BJ (cell line): ENCODE data around the gene TNF. TPM values are rescaled to one million over a fixed set of nuclear protein-coding genes. Genes with fewer than 3 reads are reported as not detected.

Experiments
- CTCF ChIA-PET: fragments of 350-600 bp; formaldehyde crosslinking; extraction: SDS; loops from one replicate; lab custom pipeline; 2021; ENCODE audit warnings: antibody characterized with exemption, inconsistent platforms; lab: Yijun Ruan, JAX
- POLR2A ChIA-PET: fragments of 300-600 bp; sonication (Branson Sonifier 250); formaldehyde crosslinking; extraction: SDS; loops from one replicate; lab custom pipeline; 2021; ENCODE audit warnings: antibody characterized with exemption; lab: Charles Lee
- DNase-seq: peaks from one replicate; pipeline ENCODE4 v3.0.0-alpha.2; 2011; ENCODE audit warnings: low read depth
- H3K27me3 ChIP-seq: 2 replicates; pipeline ENCODE4 v1.6.0; 2011; ENCODE audit warnings: low read length; ENCODE audit not compliant: control insufficient read depth, insufficient read depth
- H3K36me3 ChIP-seq: 2 replicates; pipeline ENCODE4 v1.5.1; 2011; ENCODE audit warnings: low read length; ENCODE audit not compliant: control insufficient read depth, insufficient read depth
- H3K4me3 ChIP-seq: 2 replicates; pipeline ENCODE4 v1.5.1; 2011; ENCODE audit warnings: low read depth, mild to moderate bottlenecking, control low read depth, low read length
- polyA plus RNA-seq: library from polyadenylated mRNA; depleted of rRNA; stranded (reverse); fragments of >200 nt; gene quantifications from 2 replicates; pipeline ENCODE4 v1.2.3, GENCODE V29; 2011
- TF ChIP-seq, protein P1 (sequence below): IDR thresholded peaks from 2 replicates; pipeline ENCODE4 v1.5.1; 2011; ENCODE audit warnings: low read depth, mild to moderate bottlenecking, control low read depth, inconsistent platforms, low read length, moderate library complexity; ENCODE audit not compliant: insufficient read depth

TNF gene
- polyA plus RNA-seq, 1 experiment = not detected

DNA sequence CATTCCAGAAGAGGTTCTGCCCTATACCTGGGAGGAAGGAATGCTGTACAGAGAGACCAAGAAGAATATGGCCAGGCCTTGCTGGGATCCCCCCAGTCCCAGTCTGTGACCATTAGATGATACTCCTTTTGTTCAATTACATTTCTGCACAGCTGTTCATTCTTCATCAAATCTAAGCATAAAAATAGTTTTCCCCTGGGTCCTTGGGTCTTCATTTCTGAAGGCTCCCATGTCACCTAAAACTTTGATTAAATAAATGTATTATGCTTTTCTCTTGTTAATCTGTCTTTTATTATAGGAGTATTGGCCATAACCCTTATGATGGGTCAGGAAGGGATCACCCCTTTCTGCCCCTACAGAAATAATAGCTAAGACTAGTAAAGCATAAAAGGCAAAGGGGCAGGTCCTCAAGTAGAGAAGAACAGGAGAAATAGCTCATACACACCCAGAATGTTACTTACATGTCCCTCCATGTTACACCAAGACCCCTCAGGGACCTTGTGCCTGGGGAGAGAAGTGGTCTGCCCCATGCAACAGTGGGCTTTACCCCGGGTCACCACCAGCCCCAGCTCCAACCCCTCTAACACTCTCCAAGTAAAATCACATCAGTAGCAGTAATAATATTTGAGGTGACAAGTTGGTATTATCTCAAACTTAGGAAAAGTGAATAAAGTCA, 5.4 kb upstream of the TNF start:
- CTCF ChIA-PET = interaction anchor here (1.1 to 6.5 kb wide), 2 partner anchors 10 to 29 kb away, joined by 5 to 43 read pairs; no protein-coding TSS in a partner anchor
- POLR2A ChIA-PET = no interaction called here

DNA sequence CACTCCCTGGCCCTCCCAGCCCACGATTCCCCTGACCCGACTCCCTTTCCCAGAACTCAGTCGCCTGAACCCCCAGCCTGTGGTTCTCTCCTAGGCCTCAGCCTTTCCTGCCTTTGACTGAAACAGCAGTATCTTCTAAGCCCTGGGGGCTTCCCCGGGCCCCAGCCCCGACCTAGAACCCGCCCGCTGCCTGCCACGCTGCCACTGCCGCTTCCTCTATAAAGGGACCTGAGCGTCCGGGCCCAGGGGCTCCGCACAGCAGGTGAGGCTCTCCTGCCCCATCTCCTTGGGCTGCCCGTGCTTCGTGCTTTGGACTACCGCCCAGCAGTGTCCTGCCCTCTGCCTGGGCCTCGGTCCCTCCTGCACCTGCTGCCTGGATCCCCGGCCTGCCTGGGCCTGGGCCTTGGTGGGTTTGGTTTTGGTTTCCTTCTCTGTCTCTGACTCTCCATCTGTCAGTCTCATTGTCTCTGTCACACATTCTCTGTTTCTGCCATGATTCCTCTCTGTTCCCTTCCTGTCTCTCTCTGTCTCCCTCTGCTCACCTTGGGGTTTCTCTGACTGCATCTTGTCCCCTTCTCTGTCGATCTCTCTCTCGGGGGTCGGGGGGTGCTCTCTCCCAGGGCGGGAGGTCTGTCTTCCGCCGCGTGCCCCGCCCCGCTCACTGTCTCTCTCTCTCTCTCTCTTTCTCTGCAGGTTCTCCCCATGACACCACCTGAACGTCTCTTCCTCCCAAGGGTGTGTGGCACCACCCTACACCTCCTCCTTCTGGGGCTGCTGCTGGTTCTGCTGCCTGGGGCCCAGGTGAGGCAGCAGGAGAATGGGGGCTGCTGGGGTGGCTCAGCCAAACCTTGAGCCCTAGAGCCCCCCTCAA, 3.1 kb upstream of the TNF start, which contains the start of gene LTA:
Gene LTA (plus strand): TSS at position 249 of the 871 bp plus-strand sequence. CDS start 454 bp downstream, at position 703.
- TF ChIP-seq, protein P1, sequence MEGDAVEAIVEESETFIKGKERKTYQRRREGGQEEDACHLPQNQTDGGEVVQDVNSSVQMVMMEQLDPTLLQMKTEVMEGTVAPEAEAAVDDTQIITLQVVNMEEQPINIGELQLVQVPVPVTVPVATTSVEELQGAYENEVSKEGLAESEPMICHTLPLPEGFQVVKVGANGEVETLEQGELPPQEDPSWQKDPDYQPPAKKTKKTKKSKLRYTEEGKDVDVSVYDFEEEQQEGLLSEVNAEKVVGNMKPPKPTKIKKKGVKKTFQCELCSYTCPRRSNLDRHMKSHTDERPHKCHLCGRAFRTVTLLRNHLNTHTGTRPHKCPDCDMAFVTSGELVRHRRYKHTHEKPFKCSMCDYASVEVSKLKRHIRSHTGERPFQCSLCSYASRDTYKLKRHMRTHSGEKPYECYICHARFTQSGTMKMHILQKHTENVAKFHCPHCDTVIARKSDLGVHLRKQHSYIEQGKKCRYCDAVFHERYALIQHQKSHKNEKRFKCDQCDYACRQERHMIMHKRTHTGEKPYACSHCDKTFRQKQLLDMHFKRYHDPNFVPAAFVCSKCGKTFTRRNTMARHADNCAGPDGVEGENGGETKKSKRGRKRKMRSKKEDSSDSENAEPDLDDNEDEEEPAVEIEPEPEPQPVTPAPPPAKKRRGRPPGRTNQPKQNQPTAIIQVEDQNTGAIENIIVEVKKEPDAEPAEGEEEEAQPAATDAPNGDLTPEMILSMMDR = no peak
- POLR2A ChIA-PET = no interaction called here
- Histone ChIP-seq H3K36me3 (no peaks in the 10 kb centered on the region), H3K4me3 (no peak within 1 kb of the TSS), H3K27me3 (peaks cover 1% of the 10 kb centered on the region)
- DNase-seq = no peak
- CTCF ChIA-PET = interaction anchor here (6.5 kb wide), 1 partner anchor 8 kb away, joined by 43 read pairs; no protein-coding TSS in a partner anchor

More for the DNA sequence above, 5.4 kb upstream of the TNF start:
- Histone ChIP-seq H3K36me3 (no peaks in the 10 kb centered on the region), H3K27me3 (peaks cover 1% of the 10 kb centered on the region), H3K4me3 (no peak overlapping the region)
- TF ChIP-seq, protein P1 = no peak
- no peak for DNase-seq

DNA sequence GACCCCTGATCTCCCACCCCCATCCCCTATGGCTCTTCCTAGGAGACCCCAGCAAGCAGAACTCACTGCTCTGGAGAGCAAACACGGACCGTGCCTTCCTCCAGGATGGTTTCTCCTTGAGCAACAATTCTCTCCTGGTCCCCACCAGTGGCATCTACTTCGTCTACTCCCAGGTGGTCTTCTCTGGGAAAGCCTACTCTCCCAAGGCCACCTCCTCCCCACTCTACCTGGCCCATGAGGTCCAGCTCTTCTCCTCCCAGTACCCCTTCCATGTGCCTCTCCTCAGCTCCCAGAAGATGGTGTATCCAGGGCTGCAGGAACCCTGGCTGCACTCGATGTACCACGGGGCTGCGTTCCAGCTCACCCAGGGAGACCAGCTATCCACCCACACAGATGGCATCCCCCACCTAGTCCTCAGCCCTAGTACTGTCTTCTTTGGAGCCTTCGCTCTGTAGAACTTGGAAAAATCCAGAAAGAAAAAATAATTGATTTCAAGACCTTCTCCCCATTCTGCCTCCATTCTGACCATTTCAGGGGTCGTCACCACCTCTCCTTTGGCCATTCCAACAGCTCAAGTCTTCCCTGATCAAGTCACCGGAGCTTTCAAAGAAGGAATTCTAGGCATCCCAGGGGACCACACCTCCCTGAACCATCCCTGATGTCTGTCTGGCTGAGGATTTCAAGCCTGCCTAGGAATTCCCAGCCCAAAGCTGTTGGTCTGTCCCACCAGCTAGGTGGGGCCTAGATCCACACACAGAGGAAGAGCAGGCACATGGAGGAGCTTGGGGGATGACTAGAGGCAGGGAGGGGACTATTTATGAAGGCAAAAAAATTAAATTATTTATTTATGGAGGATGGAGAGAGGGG, 1.9 kb upstream of the TNF start:
- Histone ChIP-seq H3K36me3 (no peaks in the 10 kb centered on the region), H3K4me3 (no peak overlapping the region), H3K27me3 (peaks cover 1% of the 10 kb centered on the region)
- CTCF ChIA-PET = interaction anchor here (1.0 to 5.3 kb wide), 6 partner anchors 8 to 28 kb away, joined by 3 to 35 read pairs (median 4); partner anchors contain the start of gene NFKBIL1
- TF ChIP-seq, protein P1 = no peak
- no peak for DNase-seq
- POLR2A ChIA-PET = no interaction called here

DNA sequence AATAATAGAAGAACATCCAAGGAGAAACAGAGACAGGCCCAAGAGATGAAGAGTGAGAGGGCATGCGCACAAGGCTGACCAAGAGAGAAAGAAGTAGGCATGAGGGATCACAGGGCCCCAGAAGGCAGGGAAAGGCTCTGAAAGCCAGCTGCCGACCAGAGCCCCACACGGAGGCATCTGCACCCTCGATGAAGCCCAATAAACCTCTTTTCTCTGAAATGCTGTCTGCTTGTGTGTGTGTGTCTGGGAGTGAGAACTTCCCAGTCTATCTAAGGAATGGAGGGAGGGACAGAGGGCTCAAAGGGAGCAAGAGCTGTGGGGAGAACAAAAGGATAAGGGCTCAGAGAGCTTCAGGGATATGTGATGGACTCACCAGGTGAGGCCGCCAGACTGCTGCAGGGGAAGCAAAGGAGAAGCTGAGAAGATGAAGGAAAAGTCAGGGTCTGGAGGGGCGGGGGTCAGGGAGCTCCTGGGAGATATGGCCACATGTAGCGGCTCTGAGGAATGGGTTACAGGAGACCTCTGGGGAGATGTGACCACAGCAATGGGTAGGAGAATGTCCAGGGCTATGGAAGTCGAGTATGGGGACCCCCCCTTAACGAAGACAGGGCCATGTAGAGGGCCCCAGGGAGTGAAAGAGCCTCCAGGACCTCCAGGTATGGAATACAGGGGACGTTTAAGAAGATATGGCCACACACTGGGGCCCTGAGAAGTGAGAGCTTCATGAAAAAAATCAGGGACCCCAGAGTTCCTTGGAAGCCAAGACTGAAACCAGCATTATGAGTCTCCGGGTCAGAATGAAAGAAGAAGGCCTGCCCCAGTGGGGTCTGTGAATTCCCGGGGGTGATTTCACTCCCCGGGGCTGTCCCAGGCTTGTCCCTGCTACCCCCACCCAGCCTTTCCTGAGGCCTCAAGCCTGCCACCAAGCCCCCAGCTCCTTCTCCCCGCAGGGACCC, 981 bp upstream of the TNF start:
- ChIA-PET CTCF (interaction anchor here (0.9 to 5.3 kb wide), 6 partner anchors 9 to 29 kb away, joined by 3 to 35 read pairs (median 4); partner anchors contain the start of gene NFKBIL1), POLR2A (interaction anchor here (0.6 kb wide), 1 partner anchor 19 kb away, joined by 3 read pairs; no protein-coding TSS in a partner anchor)
- TF ChIP-seq, protein P1 = no peak
- no peak for DNase-seq
- Histone ChIP-seq H3K36me3 (no peaks in the 10 kb centered on the region), H3K27me3 (peaks cover 1% of the 10 kb centered on the region), H3K4me3 (no peak overlapping the region)
